K562 (cell line): ENCODE data around the gene CDH1. TPM values are rescaled to one million over a fixed set of nuclear protein-coding genes. Genes with fewer than 3 reads are reported as not detected.

Experiments
- ATAC-seq: fragments of 200-7000 bp; cut with Tn5 transposase; 3 replicates; pipeline ENCODE4 v1.9.1; 2020; ENCODE audit warnings: moderate library complexity
- BruUV-seq: library from RNA; stranded (reverse); fragments of 400-500 nt; replicated peaks from 2 replicates; lab custom pipeline; 2021; lab: Mats Ljungman, UMichigan
- CTCF ChIA-PET: fragments of 300-600 bp; formaldehyde crosslinking; extraction: SDS; loops from one replicate; lab custom pipeline; 2021; ENCODE audit warnings: low intra/inter-chr PET ratio; lab: Yijun Ruan, JAX
- POLR2A ChIA-PET: fragments of 300-600, 350-650 bp; sonication (Branson Sonifier 250); formaldehyde crosslinking; extraction: SDS; loops from one replicate; lab custom pipeline; 2021; ENCODE audit warnings: antibody characterized with exemption, inconsistent platforms; lab: Yijun Ruan, JAX
- DNase-seq, 4 experiments: peaks; one replicate each; pipeline versions ENCODE4 v3.0.0 to v3.0.0-alpha.2; 2011 to 2018; ENCODE audit warnings: low spot score in 3 of 4, mixed read lengths in 3 of 4; ENCODE audit errors: extremely low read depth in 1 of 4
- FAIRE-seq: peaks from 2 replicates; lab custom pipeline; 2011; peaks lifted over from hg19 to GRCh38; lab: Jason Lieb, UNC
- H2AFZ ChIP-seq: 2 replicates; pipeline ENCODE4 v1.6.0; 2011; ENCODE audit warnings: low read depth, low read length, control low read depth, inconsistent platforms
- H3K27ac ChIP-seq: fragments of 200-600 bp; 3 replicates; pipeline ENCODE4 v1.8.0; 2011; ENCODE audit warnings: low read depth, mild to moderate bottlenecking, control low read depth, inconsistent platforms, low read length, moderate library complexity, mixed read lengths; ENCODE audit errors: extremely low read depth
- H3K27me3 ChIP-seq, 2 experiments: fragments of 300-600 bp in 1 of 2; 2 replicates in 1 of 2; 3 replicates in 1 of 2; pipeline versions ENCODE4 v1.6.0 to v1.8.0; 2011; ENCODE audit warnings: inconsistent platforms in 2 of 2, low read length in 2 of 2, mild to moderate bottlenecking in 1 of 2, mixed read lengths in 1 of 2, moderate library complexity in 1 of 2; ENCODE audit not compliant: control insufficient read depth in 2 of 2, insufficient read depth in 2 of 2
- H3K36me3 ChIP-seq: fragments of 300-600 bp; 3 replicates; pipeline ENCODE4 v1.8.0; 2011; ENCODE audit warnings: mild to moderate bottlenecking, low read length, inconsistent platforms; ENCODE audit not compliant: control insufficient read depth, insufficient read depth
- H3K4me1 ChIP-seq, 2 experiments: fragments of 200-600 bp in 1 of 2; replicated peaks in 1 of 2; 2 replicates in 1 of 2; 3 replicates in 1 of 2; pipeline versions ENCODE4 v1.5.1 to v1.8.0; 2011; ENCODE audit warnings: inconsistent platforms in 2 of 2, low read length in 2 of 2, mild to moderate bottlenecking in 1 of 2, mixed read lengths in 1 of 2, moderate library complexity in 1 of 2; ENCODE audit not compliant: control insufficient read depth in 2 of 2, insufficient read depth in 2 of 2
- H3K4me2 ChIP-seq: 2 replicates; pipeline ENCODE4 v1.6.1; 2011; ENCODE audit warnings: low read length, control low read depth, inconsistent platforms, mixed read lengths; ENCODE audit not compliant: insufficient read depth
- H3K4me3 ChIP-seq: fragments of 200-600 bp; sonication (generic), shearing (Covaris generic); 2 replicates; pipeline ENCODE4 v1.5.1; 2016; ENCODE audit warnings: control low read depth, inconsistent platforms
- H3K79me2 ChIP-seq: fragments of 200-600 bp; 3 replicates; pipeline ENCODE4 v1.8.0; 2011; ENCODE audit warnings: low read length, inconsistent platforms; ENCODE audit not compliant: control insufficient read depth, insufficient read depth
- H3K9ac ChIP-seq, 2 experiments: 2 replicates each; pipeline versions ENCODE4 v1.6.0 to v1.6.1; 2011; ENCODE audit warnings: low read depth in 2 of 2, low read length in 2 of 2, control low read depth in 1 of 2, inconsistent platforms in 1 of 2, mild to moderate bottlenecking in 1 of 2, mixed read lengths in 1 of 2; ENCODE audit not compliant: insufficient read depth in 1 of 2
- H3K9me1 ChIP-seq: one replicate; pipeline ENCODE4 v1.6.0; 2011; ENCODE audit warnings: inconsistent platforms, mild to moderate bottlenecking, low read length, moderate library complexity; ENCODE audit not compliant: control insufficient read depth, insufficient read depth
- H3K9me3 ChIP-seq: replicated peaks from 2 replicates; pipeline ENCODE4 v1.5.1; 2011; ENCODE audit warnings: low read depth, low read length, inconsistent platforms; ENCODE audit not compliant: control insufficient read depth, insufficient read depth
- H4K20me1 ChIP-seq: replicated peaks from 2 replicates; pipeline ENCODE4 v1.6.1; 2011; ENCODE audit warnings: low read length, inconsistent platforms, mixed read lengths; ENCODE audit not compliant: control insufficient read depth, insufficient read depth
- CBFA2T2 ChIP-seq: fragments of 450-650 bp; conservative IDR thresholded peaks from 2 replicates; pipeline ENCODE4 v1.6.1; 2017; ENCODE audit warnings: mild to moderate bottlenecking
- HDAC6 ChIP-seq: IDR thresholded peaks from 2 replicates; pipeline ENCODE4 v1.6.1; 2012; ENCODE audit warnings: low read depth, mild to moderate bottlenecking, control low read depth, inconsistent platforms, low read length, moderate library complexity
- RAD51 ChIP-seq: fragments of 450-650 bp; IDR thresholded peaks from 2 replicates; pipeline ENCODE4 v1.7.1; 2016; ENCODE audit warnings: low read depth, mild to moderate bottlenecking, borderline replicate concordance
- SIRT6 ChIP-seq: IDR thresholded peaks from one replicate; pipeline ENCODE4 v1.6.1; 2012; ENCODE audit warnings: low read depth, mild to moderate bottlenecking, control low read depth, inconsistent platforms, low read length, moderate library complexity
- TOE1 ChIP-seq, 2 experiments: fragments of 450-650 bp in 1 of 2; sonication (generic) in 1 of 2; formaldehyde crosslinking in 1 of 2; IDR thresholded peaks; 2 replicates each; pipeline versions ENCODE4 v1.7.1 to v1.8.0; 2016 to 2022; ENCODE audit warnings: borderline replicate concordance in 2 of 2, mild to moderate bottlenecking in 2 of 2, antibody characterized with exemption in 1 of 2, inconsistent platforms in 1 of 2, low read depth in 1 of 2, missing genetic modification reagents in 1 of 2, moderate library complexity in 1 of 2
- ZNF830 ChIP-seq: fragments of 250-450 bp; sonication (Bioruptor Pico); IDR thresholded peaks from 2 replicates; pipeline ENCODE4 v1.5.0; 2021; ENCODE audit warnings: mild to moderate bottlenecking
- WGBS: fragments of 100-300 bp; shearing (Covaris generic); methylation state at CpG from one replicate; pipeline ENCODE4 v1.1.6; 2016; ENCODE audit warnings: low coverage, mixed read lengths; ENCODE audit not compliant: insufficient coverage; ENCODE audit errors: missing lambda C conversion rate; 5-methylcytosine and 5-hydroxymethylcytosine counted together
- in situ Hi-C: fragments of 300-500 bp; cut with MboI; formaldehyde crosslinking; loops from 4 replicates; pipeline ENCODE4 v1.15.0; 2018; ENCODE audit warnings: inconsistent platforms, mixed read lengths
- intact Hi-C: fragments of 100-400 bp; cut with micrococcal nuclease; formaldehyde crosslinking; loops from 2 replicates; pipeline ENCODE4 v1.14.2; 2022
- polyA plus RNA-seq, 8 experiments: library from polyadenylated mRNA; depleted of rRNA in 4 of 8; stranded (reverse) in 5 of 8; unstranded in 3 of 8; fragments of >200 nt; fragmentation: Nextera tagmentation in 2 of 8; fragmentation: Illumina TruSeq in 1 of 8; extraction: Ambion mirVana in 2 of 8; extraction: Trizol in 1 of 8; gene quantifications; 2 replicates each; pipeline versions ENCODE4 v1.2.1 to v1.2.3, GENCODE V29; 2011 to 2014; ENCODE audit warnings: inconsistent platforms in 1 of 8, missing spikeins in 1 of 8
- total RNA-seq, 7 experiments: library from RNA; depleted of rRNA in 6 of 7; stranded (reverse); fragments of >200 nt in 6 of 7; fragmentation: Illumina TruSeq in 2 of 7; extraction: Trizol in 2 of 7; gene quantifications; 2 replicates each; pipeline versions ENCODE4 v1.2.1 to v1.2.3, GENCODE V29; 2011 to 2021; ENCODE audit warnings: low replicate concordance in 1 of 7
- TF ChIP-seq, protein P1 (sequence below): fragments of 450-650 bp; formaldehyde crosslinking; IDR thresholded peaks from 2 replicates; pipeline ENCODE4 v1.4.0; 2020; ENCODE audit warnings: mild to moderate bottlenecking, mixed read lengths
- TF ChIP-seq, protein P2 (sequence below): sonication (generic); formaldehyde crosslinking; IDR thresholded peaks from 2 replicates; pipeline ENCODE4 v1.9.0; 2022; ENCODE audit warnings: mild to moderate bottlenecking, missing genetic modification reagents
- TF ChIP-seq, protein P3 (sequence below): sonication (generic); formaldehyde crosslinking; IDR thresholded peaks from 2 replicates; pipeline ENCODE4 v1.5.0; 2020; ENCODE audit warnings: missing genetic modification reagents
- TF ChIP-seq, protein P4 (sequence below): fragments of 250-450 bp; sonication (Bioruptor Pico); IDR thresholded peaks from 2 replicates; pipeline ENCODE4 v1.4.0; 2020; ENCODE audit warnings: mild to moderate bottlenecking, moderate library complexity, borderline replicate concordance

The CDH1 gene
- total and polyA plus RNA-seq, 9 of the 15 experiments (the other 6 are each of a cell fraction or from before 2014, with no cell fraction given): 0.01 to 0.69 TPM; not detected in 7

DNA sequence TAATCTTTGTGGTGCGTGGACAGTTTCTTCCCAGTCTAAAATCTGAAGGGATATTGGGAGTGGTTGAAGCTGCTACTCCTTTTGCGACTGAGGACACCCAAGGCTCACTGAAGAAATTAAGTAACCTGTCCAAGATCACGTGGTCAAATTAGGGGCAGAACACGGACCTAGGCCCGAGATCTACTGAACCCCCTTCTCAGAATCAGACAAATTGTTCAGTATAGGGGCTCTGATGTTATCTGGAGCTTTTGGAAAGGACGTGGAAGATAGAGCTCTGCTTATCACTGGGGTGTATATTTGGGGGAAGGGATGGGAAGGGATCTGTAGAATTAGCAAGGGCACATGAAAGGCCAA is 107.1 kb downstream of the CDH1 start:
- FAIRE-seq: peak; percentile 57
- in situ Hi-C loops: no loop called here

More for the DNA sequence above, 107.1 kb downstream of the CDH1 start:
- ChIA-PET CTCF (no interaction called here), POLR2A (interaction anchor here (0.6 to 1.0 kb wide), 2 partner anchors 15 to 111 kb away, joined by 3 to 4 read pairs; no protein-coding TSS in a partner anchor)
- Histone ChIP-seq H3K27me3 (no peaks in the 10 kb centered on the region), H3K4me1 (peaks cover 3 to 5% of the 10 kb centered on the region in 2 experiments; a peak in 2 of 5 replicates), H2AFZ (peak overlapping the region; percentile 95), H3K27ac (peak overlapping the region; percentile 88), H3K36me3 (no peaks in the 10 kb centered on the region; the same call in 2 of the 3 replicates), H3K4me2 (peak overlapping the region; percentile 93), H3K9ac (peak overlapping the region; percentile 85 to 100; a peak in 3 of 4 replicates), H3K9me3 (no peaks in the 10 kb centered on the region), H3K9me1 (no peaks in the 10 kb centered on the region), H3K4me3 (peak overlapping the region; percentile 93), H4K20me1 (no peaks in the 10 kb centered on the region), H3K79me2 (peaks cover 13% of the 10 kb centered on the region; the same call in 2 of the 3 replicates)
- ATAC-seq (peak; percentile 17), DNase-seq (no peak)
- intact Hi-C loops: loop anchor here (10.0 kb wide), 2 partner anchors 141 to 461 kb away; no protein-coding TSS in a partner anchor
- TF ChIP-seq RAD51 (peak; percentile 93), HDAC6 (no peak), TOE1 (IDR thresholded peaks at IDR 0.05; ENCODE audit: borderline replicate concordance) (peak; percentile 93), TOE1 (CRISPR knock-in tag; IDR thresholded peaks at IDR 0.05; ENCODE audit: borderline replicate concordance, low read depth) (no peak), ZNF830 (no peak), SIRT6 (no peak), CBFA2T2 (peak; percentile 63)
- TF ChIP-seq, protein P1, sequence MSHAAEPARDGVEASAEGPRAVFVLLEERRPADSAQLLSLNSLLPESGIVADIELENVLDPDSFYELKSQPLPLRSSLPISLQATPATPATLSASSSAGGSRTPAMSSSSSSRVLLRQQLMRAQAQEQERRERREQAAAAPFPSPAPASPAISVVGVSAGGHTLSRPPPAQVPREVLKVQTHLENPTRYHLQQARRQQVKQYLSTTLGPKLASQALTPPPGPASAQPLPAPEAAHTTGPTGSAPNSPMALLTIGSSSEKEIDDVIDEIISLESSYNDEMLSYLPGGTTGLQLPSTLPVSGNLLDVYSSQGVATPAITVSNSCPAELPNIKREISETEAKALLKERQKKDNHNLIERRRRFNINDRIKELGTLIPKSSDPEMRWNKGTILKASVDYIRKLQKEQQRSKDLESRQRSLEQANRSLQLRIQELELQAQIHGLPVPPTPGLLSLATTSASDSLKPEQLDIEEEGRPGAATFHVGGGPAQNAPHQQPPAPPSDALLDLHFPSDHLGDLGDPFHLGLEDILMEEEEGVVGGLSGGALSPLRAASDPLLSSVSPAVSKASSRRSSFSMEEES (CRISPR knock-in tag): peak; percentile 94
- TF ChIP-seq, protein P2, sequence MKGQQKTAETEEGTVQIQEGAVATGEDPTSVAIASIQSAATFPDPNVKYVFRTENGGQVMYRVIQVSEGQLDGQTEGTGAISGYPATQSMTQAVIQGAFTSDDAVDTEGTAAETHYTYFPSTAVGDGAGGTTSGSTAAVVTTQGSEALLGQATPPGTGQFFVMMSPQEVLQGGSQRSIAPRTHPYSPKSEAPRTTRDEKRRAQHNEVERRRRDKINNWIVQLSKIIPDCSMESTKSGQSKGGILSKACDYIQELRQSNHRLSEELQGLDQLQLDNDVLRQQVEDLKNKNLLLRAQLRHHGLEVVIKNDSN: peak; percentile 57
- TF ChIP-seq, protein P3, sequence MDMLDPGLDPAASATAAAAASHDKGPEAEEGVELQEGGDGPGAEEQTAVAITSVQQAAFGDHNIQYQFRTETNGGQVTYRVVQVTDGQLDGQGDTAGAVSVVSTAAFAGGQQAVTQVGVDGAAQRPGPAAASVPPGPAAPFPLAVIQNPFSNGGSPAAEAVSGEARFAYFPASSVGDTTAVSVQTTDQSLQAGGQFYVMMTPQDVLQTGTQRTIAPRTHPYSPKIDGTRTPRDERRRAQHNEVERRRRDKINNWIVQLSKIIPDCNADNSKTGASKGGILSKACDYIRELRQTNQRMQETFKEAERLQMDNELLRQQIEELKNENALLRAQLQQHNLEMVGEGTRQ (CRISPR knock-in tag): peak; percentile 78
- TF ChIP-seq, protein P4, sequence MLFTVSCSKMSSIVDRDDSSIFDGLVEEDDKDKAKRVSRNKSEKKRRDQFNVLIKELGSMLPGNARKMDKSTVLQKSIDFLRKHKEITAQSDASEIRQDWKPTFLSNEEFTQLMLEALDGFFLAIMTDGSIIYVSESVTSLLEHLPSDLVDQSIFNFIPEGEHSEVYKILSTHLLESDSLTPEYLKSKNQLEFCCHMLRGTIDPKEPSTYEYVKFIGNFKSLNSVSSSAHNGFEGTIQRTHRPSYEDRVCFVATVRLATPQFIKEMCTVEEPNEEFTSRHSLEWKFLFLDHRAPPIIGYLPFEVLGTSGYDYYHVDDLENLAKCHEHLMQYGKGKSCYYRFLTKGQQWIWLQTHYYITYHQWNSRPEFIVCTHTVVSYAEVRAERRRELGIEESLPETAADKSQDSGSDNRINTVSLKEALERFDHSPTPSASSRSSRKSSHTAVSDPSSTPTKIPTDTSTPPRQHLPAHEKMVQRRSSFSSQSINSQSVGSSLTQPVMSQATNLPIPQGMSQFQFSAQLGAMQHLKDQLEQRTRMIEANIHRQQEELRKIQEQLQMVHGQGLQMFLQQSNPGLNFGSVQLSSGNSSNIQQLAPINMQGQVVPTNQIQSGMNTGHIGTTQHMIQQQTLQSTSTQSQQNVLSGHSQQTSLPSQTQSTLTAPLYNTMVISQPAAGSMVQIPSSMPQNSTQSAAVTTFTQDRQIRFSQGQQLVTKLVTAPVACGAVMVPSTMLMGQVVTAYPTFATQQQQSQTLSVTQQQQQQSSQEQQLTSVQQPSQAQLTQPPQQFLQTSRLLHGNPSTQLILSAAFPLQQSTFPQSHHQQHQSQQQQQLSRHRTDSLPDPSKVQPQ (CRISPR knock-in tag): no peak
- WGBS: 5% methylated on average over 6 of the region's 6 CpGs
- BruUV-seq: no TSS peak
